TTC549 (cell line): ENCODE measurements around the gene CBX7.

Source experiments
- FAIRE-seq: peaks from 2 replicates; lab custom pipeline; 2012; peaks lifted over from hg19 to GRCh38; lab: Jason Lieb, UNC

CBX7 gene

DNA sequence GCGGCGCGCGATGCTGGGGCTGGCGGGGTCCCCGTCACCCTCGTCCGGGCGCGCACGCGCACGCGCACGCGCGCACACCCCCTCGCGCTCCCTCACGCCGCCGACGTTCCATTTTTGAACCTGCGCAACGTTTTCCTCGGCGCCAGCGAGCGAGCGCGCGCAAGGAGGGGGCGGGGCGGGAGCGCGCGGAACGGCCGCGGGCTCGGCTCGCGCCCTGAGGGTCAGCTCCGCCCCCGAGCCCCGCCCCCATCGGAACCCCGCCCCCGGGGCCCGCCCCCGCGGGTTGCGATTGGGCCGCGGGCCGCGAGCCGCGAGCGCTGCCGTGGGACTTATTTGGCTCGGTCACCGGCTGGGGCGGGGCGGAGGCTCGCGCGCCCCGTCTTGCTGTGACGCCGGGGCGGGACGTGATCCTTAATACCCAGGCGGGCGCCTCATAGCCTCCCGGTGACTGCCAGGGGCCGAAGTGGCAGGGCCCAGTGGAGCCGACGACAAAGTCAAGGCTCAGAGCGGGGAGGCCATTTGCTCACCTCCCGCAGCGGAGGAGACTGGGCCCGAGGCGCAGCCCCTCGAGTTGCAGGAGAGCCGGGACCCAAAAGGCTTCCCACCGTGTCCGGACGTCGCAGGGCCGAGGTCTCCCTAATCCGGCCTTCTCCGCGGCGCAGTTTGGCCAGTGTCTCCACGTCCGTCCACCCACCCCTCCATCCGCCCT is at the start of gene CBX7:
Gene CBX7, minus strand, starts transcription at position 170 of the 709 bp plus-strand sequence. CDS start 236 bp downstream, outside the sequence.
- no peak for FAIRE-seq

DNA sequence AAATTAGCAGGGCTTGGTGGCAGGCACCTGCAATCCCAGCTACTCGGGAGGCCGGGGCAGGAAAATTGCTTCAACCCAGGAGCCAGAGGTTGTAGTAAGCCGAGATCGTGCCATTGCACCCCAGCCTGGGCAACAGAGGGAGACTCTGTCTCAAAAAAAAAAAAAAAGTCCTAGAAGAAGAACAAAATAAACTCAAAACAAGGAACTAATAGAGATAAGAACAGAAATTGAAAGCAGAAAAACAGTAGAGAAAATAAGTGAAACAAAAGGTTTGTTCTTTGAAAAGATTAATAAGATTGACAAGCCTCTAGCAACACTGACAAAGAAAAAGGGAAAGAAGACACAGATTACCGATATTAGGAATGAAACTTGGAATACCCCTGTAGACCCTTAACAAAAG is 45.1 kb upstream of the CBX7 start:
- no peak for FAIRE-seq

DNA sequence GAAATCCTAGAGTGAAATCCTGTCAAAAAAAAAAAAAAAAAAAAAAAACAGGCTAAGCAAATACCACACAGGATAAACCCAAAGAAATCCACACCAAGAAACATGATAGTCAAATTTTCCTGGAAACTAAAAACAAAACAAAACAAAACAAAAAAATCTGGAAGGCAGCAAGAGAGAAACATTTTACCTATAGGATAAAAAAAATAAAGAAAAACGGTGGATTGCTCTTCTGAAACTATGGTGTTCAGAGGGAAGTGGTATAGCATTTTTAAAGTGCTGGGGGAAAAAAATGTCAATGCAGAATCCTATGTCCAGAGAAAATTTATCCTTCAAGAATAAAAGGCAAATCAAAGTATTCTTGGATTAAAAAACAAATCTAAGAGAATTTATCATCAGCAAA is 41.6 kb upstream of the CBX7 start:
- FAIRE-seq = peak; percentile 46

DNA sequence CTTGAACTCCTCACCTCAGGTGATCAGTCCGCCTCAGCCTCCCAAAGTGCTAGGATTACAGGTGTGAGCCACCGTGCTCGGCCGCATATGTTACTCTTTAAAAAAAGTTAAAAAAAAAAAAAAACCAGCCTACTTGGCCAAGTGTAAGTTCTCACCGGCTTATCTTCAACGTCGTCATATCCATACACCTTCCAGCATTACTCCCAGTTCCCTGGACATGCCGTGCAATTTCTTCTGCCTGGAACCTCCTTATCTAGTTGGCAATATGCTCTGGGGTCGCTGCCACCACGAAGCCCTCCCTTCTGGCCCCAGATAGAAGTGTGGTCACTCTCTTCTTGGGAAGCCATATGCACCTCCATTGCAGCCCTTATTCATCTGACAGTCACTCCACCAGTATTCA is 36.3 kb upstream of the CBX7 start:
- FAIRE-seq = no peak

- no peak for FAIRE-seq
These were observed 33.1 kb upstream of the CBX7 start for GRCh38 chr22:39185601-39186012.

DNA sequence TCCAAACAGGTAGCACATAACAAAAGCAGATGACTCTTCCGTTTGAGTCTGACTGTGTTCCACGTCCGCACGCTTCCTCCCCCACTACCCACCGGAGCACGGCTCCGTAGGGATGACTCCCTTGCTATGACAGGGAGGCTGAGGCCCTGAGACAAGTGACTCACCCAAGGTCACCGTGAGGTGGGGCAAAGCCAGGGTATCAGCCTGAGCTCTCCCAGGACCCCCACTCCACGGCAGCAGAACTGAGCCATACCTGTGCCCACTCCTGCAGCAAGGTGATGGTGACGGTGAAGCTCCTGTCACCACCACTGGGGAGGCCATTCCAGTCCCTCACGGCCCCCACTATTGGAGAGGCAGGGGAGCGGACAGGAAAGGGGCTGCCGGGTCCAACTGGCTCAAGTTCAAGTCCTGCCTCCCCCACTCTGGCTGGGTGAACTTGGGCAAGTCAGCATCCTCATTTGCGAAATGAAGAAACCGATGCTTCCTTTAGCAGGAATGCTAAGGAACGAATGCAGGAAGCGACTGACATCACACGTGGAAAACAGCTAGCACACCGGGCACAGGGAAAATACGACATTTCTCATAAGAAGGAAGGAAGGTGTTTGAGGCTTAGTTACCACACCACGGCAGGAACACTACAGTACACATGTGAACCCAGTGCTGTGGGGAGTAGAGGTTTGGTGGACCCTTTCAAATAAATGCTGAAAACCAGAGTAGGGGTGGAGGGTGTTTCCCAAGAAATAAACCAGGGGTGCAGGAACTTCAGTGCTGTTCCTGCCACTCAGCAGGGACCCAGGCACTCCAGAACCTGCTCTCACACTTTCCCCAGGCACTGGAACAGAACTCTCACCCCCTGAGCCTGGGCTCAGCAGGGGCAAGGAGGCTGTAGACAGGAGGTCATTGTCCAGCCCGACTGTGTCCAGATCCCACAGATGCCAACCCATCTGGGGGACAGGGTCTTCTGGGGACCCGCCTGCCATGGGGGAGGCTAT is 32.4 kb upstream of the CBX7 start:
- no peak for FAIRE-seq

DNA sequence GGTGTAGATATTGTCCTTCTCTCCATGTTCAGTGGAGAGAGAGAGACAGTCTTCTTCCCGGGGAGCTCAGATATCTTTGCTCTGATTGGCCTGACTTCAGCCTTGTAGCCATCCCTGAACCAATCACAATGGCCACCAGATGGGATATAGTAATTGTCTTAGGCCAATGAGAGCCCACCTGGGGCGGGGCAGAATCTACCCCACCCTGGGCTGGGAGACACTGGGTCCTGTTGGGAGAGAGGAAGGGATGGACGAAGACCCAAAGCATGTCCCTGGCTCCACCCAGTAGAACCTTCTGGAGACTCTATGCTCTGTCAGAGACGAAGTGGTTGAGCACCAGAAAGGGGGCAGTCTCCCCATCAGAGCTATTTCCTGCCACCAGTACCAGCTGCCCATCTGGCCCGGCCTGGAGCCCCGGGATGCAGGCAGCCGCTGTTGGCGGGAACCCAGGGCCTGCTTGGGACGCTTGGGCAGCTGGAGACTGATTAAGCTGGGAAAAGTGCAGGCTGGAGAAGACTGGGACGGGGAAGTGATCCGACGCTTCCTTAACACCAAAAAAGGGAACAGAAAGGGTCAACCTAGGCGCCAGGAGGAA is 31.6 kb upstream of the CBX7 start:
- no peak for FAIRE-seq

DNA sequence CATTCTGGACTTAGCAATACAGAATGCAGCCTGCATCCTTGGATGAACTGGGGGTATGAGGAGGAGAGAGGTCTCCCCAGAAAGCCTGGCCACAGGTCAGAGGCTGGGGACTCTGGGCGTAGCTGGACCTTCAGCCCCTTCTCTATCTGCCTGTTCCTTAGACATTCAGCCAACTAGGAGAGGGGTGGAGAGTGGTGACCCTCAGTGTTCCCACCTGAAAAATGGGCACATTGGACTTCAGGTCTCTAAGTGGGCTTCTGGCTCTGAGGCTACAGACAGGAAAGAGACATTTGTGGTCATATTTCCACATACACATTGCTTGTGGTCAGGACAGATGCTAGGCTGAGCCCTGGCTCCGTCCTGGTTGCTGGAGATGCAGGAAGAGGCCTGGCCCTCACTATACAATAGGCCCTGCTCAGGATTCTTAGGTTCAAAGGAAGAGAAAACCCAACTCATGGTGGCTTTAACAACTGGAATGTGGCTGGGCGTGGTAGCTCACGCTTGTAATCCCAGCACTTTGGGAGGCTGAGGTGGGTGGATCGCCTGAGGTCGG is 30.1 kb upstream of the CBX7 start:
- FAIRE-seq = no peak

GRCh38 chr22:39181778-39182177 is 29.3 kb upstream of the CBX7 start:
- no peak for FAIRE-seq

DNA sequence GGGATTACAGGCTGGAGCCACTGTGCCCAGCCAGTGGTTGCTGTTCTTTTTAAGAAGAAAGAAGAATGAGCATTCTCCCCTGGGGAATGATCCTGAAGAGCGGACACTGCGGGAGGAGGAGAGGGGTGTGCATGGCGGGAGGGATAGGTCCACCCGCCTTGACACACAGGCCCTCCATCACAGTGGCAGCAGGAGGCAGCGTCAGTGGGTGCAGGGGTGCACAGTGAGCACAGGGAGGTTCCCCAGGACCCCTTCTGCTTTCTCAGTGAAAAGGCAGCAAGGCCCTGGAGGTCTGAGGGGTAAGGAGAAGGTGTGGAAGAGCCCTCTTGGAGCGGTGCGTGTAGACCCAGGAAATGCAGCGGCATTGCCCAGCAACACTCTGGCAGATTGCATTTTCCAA is 28.9 kb upstream of the CBX7 start:
- FAIRE-seq = no peak

DNA sequence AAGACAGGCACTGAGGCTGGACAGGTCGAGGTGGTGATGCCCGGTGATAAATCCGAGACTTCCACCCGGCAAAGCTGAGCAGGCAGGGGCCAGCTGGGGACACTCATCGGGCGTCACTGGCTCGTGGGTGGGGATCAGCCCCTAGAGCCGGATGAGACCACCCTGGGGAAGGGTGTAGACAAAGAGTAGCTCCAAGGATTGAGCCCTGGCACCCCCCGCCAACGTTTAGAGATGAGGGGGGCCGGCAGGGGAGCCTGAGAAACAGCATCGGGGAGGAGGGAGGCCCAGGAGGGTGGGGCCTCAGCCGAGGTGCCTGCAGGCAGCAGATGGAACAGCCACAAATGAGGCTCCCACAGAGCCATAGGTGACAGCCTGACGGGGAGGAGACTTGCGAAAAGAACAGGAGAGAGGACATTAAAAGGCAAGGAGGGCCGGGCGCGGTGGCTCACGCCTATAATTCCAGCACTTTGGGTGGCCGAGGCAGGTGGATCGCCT is 27.4 kb upstream of the CBX7 start:
- no peak for FAIRE-seq

- no peak for FAIRE-seq
These were observed 26.9 kb upstream of the CBX7 start for GRCh38 chr22:39179401-39179827.

DNA sequence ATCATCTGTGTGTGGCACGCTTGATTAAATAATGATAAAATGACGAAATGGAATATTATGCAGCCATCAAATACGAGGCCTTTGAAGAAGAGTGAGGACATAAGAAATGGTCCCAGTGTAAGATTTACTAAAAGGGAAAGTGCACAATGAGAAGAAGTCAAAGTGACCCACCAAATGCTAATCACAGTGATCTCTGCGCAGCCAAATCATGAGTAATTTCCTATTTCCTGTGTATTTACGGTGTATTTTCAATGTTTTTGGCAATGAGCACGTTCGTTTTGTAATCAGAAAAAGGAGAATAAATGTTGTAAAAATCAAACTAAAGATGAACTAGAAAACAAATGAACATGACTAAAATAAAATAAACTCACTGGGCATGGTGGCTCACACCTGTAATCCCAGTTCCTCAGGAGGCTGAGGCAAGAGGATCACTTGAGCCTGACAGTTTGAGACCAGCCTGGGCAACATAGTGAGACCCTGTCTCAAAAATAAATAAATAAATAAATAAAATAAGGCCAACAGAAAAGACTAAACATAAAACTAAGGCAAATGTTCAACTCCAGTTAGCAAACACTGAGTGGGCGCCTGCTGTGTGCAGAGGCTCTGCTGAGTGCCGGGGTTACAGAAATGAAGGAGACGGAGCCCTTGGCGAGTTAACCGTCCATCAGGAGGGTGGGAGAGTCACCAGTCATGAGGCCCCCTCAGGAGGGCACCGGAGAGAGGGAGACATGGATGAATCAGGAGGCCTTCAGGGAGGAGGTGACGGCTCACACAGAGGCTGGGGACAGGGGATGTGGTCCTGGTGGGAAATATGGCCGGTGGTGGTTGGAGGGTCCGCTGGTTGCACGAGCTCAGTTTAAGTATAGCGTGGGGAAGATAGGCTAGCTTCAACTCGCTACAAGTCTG is 26.0 kb upstream of the CBX7 start:
- no peak for FAIRE-seq

DNA sequence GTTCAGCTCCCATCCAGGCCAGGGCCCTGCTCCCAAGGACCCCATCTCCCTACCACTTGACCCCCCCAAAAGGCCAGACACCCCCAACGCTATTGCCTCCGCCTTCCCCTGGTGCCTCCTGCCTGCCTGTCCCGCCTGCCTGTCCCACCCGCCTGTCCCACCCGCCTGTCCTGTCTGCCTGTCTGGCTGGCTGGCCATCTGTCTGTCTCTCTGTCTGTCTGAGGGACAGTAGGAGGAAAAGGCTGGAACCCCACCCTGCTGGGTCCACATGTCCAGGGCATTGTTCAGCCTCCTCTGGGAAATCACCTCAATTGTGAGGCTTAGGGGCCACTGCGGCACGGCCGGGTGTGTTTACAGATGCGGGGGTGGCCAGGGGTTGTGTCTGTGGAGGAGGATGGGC is 25.3 kb upstream of the CBX7 start:
- FAIRE-seq = no peak

DNA sequence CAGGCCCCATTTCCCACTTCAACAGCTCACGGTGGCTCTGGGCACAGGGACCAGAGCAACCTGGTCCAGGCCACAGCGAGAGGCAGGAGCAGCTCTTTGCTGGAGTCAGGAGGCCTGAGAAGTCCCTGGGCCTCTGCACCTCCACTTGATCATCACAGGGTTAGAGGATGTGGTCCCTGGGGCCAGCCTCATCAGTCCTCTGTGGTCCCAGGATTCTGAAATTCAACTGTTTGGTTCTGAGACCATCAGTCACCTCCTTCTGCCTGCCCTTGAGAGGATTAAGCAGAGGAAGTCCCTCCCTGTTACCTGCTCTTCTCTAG is 24.9 kb upstream of the CBX7 start:
- FAIRE-seq = no peak

DNA sequence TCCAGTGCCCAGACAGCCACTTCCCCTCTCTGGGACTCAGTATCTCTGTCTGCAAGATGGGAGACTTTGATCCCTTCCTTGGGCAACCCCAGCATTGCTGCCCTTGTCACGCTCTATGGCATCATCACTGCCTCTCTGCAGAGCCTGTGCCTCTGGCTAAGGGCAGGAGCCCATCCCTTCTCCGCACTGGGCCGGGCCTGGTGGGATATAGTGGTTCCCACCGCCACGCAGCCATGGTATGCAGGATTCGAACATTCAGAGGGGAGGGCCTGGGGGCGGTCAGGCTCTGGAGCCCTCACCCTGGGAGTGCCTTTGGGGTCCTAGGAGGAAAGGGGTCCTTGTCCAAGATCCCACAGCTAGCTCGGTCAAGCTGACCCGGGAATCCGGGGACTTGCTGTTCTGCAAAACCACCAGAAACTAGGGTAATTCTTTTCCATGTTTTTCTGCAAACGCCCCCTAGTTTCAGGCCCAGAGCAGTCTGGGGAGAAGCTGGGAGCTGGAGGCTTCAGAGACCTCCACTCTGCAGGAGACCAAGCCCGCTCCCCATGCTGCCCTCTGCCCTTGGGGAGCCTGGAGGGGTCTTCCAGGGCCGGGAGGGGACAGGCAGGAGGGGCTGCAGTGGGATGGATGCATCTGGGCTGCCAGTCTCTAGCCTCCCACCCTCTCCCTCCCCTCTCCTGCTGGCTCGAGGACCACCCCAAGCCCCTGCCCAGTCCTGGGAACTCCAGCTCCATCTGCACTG is 24.4 kb upstream of the CBX7 start:
- FAIRE-seq = no peak

DNA sequence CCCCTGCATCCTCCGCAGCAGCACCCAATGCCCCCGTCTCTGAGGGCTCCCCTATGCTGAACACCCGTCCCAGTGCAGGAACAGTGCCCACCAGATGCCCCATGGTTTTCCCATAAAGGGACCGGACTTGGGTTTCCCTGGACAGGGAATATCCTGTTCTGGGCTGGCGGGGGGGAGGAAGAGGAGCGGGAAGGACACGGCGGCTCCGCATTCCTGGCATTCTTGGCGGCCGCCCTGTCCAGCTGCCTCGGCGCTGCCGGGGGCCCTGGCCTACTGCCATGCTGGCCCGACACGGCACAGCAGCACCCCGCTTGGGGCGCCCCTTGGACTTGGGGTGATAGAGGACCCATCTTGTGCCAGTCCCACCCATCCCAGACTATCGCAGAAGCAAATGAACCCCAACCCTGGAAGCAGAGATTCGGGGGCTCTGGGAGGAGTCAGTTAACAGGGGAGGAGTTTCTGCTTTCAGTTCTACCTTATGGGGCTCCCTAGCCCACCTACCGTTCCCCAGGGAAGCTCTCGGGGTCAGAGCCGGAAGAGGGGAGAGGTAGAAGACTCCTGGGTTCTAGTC is 23.7 kb upstream of the CBX7 start:
- FAIRE-seq = no peak

DNA sequence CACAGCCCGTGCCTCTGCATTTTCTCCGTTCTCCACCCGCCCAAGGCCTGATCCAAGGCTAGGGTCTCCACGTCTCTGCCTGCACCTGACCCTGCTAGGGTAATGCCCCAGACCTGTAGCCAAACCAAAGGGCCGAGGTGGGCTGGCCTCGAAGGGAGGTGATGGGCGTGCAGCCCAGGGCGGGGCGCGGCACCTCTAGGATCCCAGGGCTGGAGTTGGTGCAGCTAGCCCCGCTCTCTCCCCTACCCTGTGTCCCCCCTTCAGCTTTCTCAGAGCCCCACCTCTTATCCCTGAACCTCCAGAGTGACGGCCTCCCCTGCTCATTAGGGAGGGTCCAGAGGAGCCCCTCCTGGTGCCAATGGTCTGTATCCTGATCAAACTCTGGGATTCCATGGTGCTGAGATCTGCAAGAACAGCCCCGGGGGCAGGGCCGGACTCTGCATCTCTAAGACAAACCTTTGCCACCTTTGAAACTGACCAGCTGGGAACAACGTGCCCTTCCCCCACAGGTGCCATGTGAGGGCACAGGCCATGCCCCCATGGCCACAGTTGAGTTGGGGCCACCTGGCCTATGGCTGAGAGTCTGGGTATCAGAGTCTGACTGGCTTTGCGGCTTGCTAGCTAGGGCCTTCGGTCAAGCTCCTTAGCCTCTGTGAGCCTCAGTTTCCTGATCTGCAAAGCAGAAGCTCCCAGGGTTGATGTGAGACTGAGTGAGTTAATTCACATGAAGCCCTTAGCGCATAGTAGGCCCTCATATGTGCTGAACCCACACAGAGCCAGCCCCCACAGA is 23.1 kb upstream of the CBX7 start:
- no peak for FAIRE-seq

- FAIRE-seq = no peak
These were observed 22.2 kb upstream of the CBX7 start for GRCh38 chr22:39174498-39175352.
